Ammon's horn (tissue), 1 donor: ENCODE results near the gene HP1BP3.

Experiments
- DNase-seq: peaks from one replicate; pipeline ENCODE4 v3.0.0-alpha.2; 2016; ENCODE audit warnings: low spot score

Gene HP1BP3

GRCh38 chr1:20711285-20712214, 75.6 kb downstream of the HP1BP3 start:
- DNase-seq, result peak; percentile 58

- DNase-seq, result no peak
These were observed 76.4 kb downstream of the HP1BP3 start for GRCh38 chr1:20710469-20711284.

GRCh38 chr1:20709868-20710267, 77.2 kb downstream of the HP1BP3 start:
- DNase-seq, result no peak

- no peak for DNase-seq
These were observed 78.2 kb downstream of the HP1BP3 start for GRCh38 chr1:20708891-20709290.

- no peak for DNase-seq
These were observed 79.0 kb downstream of the HP1BP3 start for GRCh38 chr1:20708057-20708456.

GRCh38 chr1:20706841-20707240, 80.3 kb downstream of the HP1BP3 start:
- DNase-seq, result no peak

- peak; percentile 46 for DNase-seq
These were observed 81.8 kb downstream of the HP1BP3 start for GRCh38 chr1:20705203-20705755.

- no peak for DNase-seq
These were observed 82.5 kb downstream of the HP1BP3 start for GRCh38 chr1:20704390-20705202.

GRCh38 chr1:20703124-20703756, 83.9 kb downstream of the HP1BP3 start:
- no peak for DNase-seq

- no peak for DNase-seq
These were observed 84.7 kb downstream of the HP1BP3 start for GRCh38 chr1:20702416-20702815.

GRCh38 chr1:20701847-20702246, 85.3 kb downstream of the HP1BP3 start:
- DNase-seq, result no peak

- DNase-seq, result no peak
These were observed 85.7 kb downstream of the HP1BP3 start for GRCh38 chr1:20701446-20701845.

GRCh38 chr1:20700636-20701215, 86.4 kb downstream of the HP1BP3 start:
- DNase-seq, result no peak

- DNase-seq, result no peak
These were observed 87.5 kb downstream of the HP1BP3 start for GRCh38 chr1:20699558-20699957.

- DNase-seq, result no peak
These were observed 88.8 kb downstream of the HP1BP3 start for GRCh38 chr1:20698195-20698910.

- no peak for DNase-seq
These were observed 89.5 kb downstream of the HP1BP3 start for GRCh38 chr1:20697563-20697962.

- peak; percentile 85 for DNase-seq
These were observed 90.4 kb downstream of the HP1BP3 start for GRCh38 chr1:20696397-20697333.

- DNase-seq, result no peak
These were observed 91.6 kb downstream of the HP1BP3 start for GRCh38 chr1:20695515-20695914.

- DNase-seq, result no peak
These were observed 93.5 kb downstream of the HP1BP3 start for GRCh38 chr1:20693623-20694022.
